Upper lobe of right lung (tissue), 1 donor: ENCODE measurements around the gene XPO6. TPM values are rescaled to one million over a fixed set of nuclear protein-coding genes. Genes with fewer than 3 reads are reported as not detected.
A peak's percentile ranks its signal among the peaks of the same experiment; 100 is the strongest.

Experiments used
- ATAC-seq: fragments of 200-7000 bp; cut with Tn5 transposase; one replicate; pipeline ENCODE4 v1.9.1; 2020; ENCODE audit warnings: mild to moderate bottlenecking, moderate library complexity
- DNase-seq: peaks from one replicate; pipeline ENCODE4 v3.0.0-alpha.2; 2020
- H3K27ac ChIP-seq: fragments of 200-600 bp; one replicate; pipeline ENCODE4 v1.8.0; 2022
- H3K27me3 ChIP-seq: fragments of 200-600 bp; one replicate; pipeline ENCODE4 v1.8.0; 2022; ENCODE audit warnings: mild to moderate bottlenecking
- H3K36me3 ChIP-seq: fragments of 200-600 bp; one replicate; pipeline ENCODE4 v1.8.0; 2022
- H3K4me1 ChIP-seq: fragments of 200-600 bp; one replicate; pipeline ENCODE4 v1.8.0; 2022
- H3K4me3 ChIP-seq: fragments of 200-600 bp; one replicate; pipeline ENCODE4 v1.8.0; 2022; ENCODE audit warnings: mild to moderate bottlenecking
- H3K9me3 ChIP-seq: fragments of 200-600 bp; one replicate; pipeline ENCODE4 v1.8.0; 2022
- intact Hi-C: fragments of 100-400 bp; cut with DNase I; formaldehyde crosslinking; loops from one replicate; pipeline ENCODE4 v1.11.0; 2022
- total RNA-seq: library from RNA; stranded (reverse); fragmentation: NEBNext Ultra II Directional; extraction: Animal tissue kit (Norgen Biotek cat#: 25700); gene quantifications from one replicate; pipeline ENCODE4 v1.2.1, GENCODE V29; 2021
- TF ChIP-seq, protein P1 (sequence below): fragments of 200-600 bp; IDR thresholded peaks from one replicate; pipeline ENCODE4 v1.8.0; 2022; ENCODE audit warnings: antibody characterized with exemption
- donor health status: DM: no; HTN: yes; CAD: no; lungs with severe emphysema.

XPO6 gene
- total RNA-seq, 1 donor from 2014 or later: 102 TPM

GRCh38 chr16:28067604-28068379 is 144.0 kb downstream of the XPO6 start:
- ATAC-seq (no peak), DNase-seq (no peak)
- intact Hi-C loops: no loop called here
- TF ChIP-seq, protein P1, sequence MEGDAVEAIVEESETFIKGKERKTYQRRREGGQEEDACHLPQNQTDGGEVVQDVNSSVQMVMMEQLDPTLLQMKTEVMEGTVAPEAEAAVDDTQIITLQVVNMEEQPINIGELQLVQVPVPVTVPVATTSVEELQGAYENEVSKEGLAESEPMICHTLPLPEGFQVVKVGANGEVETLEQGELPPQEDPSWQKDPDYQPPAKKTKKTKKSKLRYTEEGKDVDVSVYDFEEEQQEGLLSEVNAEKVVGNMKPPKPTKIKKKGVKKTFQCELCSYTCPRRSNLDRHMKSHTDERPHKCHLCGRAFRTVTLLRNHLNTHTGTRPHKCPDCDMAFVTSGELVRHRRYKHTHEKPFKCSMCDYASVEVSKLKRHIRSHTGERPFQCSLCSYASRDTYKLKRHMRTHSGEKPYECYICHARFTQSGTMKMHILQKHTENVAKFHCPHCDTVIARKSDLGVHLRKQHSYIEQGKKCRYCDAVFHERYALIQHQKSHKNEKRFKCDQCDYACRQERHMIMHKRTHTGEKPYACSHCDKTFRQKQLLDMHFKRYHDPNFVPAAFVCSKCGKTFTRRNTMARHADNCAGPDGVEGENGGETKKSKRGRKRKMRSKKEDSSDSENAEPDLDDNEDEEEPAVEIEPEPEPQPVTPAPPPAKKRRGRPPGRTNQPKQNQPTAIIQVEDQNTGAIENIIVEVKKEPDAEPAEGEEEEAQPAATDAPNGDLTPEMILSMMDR: no peak
- H3K27me3 ChIP-seq: peaks cover 11% of the 10 kb centered on the region
- H3K9me3 ChIP-seq: no peaks in the 10 kb centered on the region
- H3K4me1 ChIP-seq: no peaks in the 10 kb centered on the region
- no peaks in the 10 kb centered on the region for H3K36me3 ChIP-seq
- H3K27ac ChIP-seq: no peak overlapping the region
- H3K4me3 ChIP-seq: no peak overlapping the region

DNA sequence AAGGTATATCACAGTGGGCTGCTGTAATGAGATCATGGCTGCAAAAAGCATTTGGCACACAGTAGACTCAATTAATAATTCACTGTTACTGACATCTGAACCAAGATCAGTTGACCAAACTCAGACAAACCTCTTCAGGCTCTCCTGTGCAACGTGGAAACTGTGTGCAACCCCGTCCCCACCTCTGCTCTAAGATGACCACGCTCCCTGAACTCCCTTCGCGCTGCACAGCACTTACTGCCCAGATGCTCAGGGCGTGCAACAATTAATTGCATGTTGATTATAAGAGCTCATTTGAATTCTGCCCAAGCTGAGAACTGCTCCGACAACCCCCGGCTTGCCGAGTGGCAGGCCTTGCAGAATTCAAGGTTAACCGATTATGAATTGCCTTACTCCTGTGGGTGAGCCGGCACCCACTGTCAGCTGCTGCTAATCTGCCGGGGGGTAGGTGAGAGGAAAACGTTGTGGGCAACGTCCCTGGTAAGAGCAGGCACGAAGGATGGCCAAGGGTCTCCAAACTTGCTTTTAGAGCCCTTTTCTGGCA is 147.0 kb downstream of the XPO6 start:
- intact Hi-C loops: no loop called here
- H3K27ac ChIP-seq: no peak overlapping the region
- TF ChIP-seq, protein P1: no peak
- peaks cover 35% of the 10 kb centered on the region for H3K27me3 ChIP-seq
- H3K4me3 ChIP-seq: no peak overlapping the region
- H3K9me3 ChIP-seq: no peaks in the 10 kb centered on the region
- ATAC-seq (no peak), DNase-seq (no peak)
- no peaks in the 10 kb centered on the region for H3K36me3 ChIP-seq
- no peaks in the 10 kb centered on the region for H3K4me1 ChIP-seq

DNA sequence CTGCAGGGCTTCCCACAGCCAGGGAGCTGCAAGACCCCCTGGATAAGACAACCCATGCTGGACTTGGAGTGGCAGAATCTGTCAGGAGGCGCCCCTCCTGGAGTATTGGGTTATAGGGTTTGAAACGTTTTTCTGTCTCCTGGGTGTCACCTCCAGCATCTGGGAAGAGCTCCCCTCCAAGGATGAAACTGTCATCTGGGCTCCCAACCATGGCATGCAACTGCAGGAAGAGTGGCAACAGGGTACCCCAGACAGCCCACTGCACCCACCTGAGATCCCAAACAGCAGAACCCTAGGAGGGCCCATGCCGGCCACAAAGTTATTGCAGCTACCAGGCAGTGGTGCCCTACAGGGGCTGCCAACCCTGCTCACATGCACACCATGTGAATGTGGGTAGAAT is 147.6 kb downstream of the XPO6 start:
- TF ChIP-seq, protein P1: no peak
- no peak overlapping the region for H3K27ac ChIP-seq
- H3K4me3 ChIP-seq: no peak overlapping the region
- H3K9me3 ChIP-seq: no peaks in the 10 kb centered on the region
- ATAC-seq (no peak), DNase-seq (no peak)
- peaks cover 41% of the 10 kb centered on the region for H3K27me3 ChIP-seq
- intact Hi-C loops: no loop called here
- H3K36me3 ChIP-seq: no peaks in the 10 kb centered on the region
- no peaks in the 10 kb centered on the region for H3K4me1 ChIP-seq

GRCh38 chr16:28063591-28064061 is 148.1 kb downstream of the XPO6 start, which contains the start of gene GSG1L:
GSG1L (minus strand) TSS chr16:28063714; CDS start chr16:28063424, 290 bp downstream.
- H3K4me3 ChIP-seq: peak within 1 kb of the TSS; percentile 14
- intact Hi-C loops: no loop called here

DNA sequence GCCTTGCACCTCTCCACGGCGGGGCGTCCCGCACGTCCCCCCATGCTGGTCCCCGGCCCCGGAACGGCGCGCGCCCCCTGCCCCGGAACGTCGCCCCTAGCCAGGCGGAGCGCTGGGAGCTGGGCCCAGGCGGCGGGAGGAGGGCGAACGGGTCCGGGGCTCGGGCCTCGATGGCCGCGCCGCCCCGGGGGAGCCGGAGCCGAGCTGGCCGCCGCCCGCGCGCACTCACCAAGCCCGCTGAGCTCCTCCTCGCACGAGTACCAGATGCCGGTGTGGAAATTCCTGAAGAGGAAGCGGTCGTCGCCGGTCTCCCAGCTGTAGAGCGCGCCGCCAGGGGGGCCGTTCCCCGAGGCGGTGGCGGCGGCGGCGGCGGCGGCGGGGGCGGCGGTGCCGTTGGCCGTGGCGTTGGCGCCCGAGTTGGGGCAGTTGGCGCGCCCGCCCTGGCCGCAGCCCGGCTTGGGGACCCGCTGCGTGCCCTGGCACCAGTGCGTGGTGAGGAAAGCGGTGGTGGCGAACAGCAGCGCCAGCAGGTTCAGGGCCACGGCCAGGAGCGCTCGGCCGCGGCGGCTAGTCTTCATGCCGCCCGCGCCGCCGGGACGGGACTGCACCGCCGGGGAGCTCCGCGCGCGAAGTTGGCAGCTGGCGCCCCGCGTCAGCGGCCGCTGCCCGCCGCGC is 148.8 kb downstream of the XPO6 start:
- intact Hi-C loops: no loop called here
- H3K27ac ChIP-seq: no peak overlapping the region
- peaks cover 53% of the 10 kb centered on the region for H3K27me3 ChIP-seq
- H3K4me1 ChIP-seq: no peaks in the 10 kb centered on the region
- TF ChIP-seq, protein P1: no peak
- H3K9me3 ChIP-seq: no peaks in the 10 kb centered on the region
- ATAC-seq (peak; percentile 39), DNase-seq (no peak)
- peak overlapping the region; percentile 14 for H3K4me3 ChIP-seq
- no peaks in the 10 kb centered on the region for H3K36me3 ChIP-seq

More at GRCh38 chr16:28063591-28064061, 148.1 kb downstream of the XPO6 start, which contains the start of gene GSG1L:
- ATAC-seq (no peak), DNase-seq (no peak)
- TF ChIP-seq, protein P1: no peak
- Histone ChIP-seq H3K9me3 (no peaks in the 10 kb centered on the region), H3K36me3 (no peaks in the 10 kb centered on the region), H3K27ac (no peak within 1 kb of the TSS), H3K4me1 (no peaks in the 10 kb centered on the region), H3K27me3 (peaks cover 46% of the 10 kb centered on the region)
